Activated T-cell treated with anti-CD3 and anti-CD28 coated beads, Interleukin-2, amount 50 U/mL, for 4 hours (primary cell): ENCODE results near the gene OR10A4. TPM values are rescaled to one million over a fixed set of nuclear protein-coding genes. Genes with fewer than 3 reads are reported as not detected.
"Not testable (repeated sequence)": the region's sequence is repeated elsewhere in the genome, so short reads cannot be mapped to it uniquely, and the experiment has no call there.

Source experiments
- ATAC-seq, 2 donors: fragments of 200-7000 bp; cut with Tn5 transposase; one replicate each; pipeline ENCODE4 v1.10.0; 2021
- DNase-seq: peaks from one replicate; pipeline ENCODE4 v3.0.0-alpha.2; 2020
- H3K27me3 Mint-ChIP-seq: one replicate; pipeline ENCODE4 v1.8.0; 2021; ENCODE audit warnings: low read depth, mixed read lengths
- H3K36me3 Mint-ChIP-seq: one replicate; pipeline ENCODE4 v1.8.0; 2022; ENCODE audit warnings: mixed read lengths; ENCODE audit not compliant: insufficient read depth
- H3K4me1 Mint-ChIP-seq: one replicate; pipeline ENCODE4 v1.8.0; 2021; ENCODE audit warnings: low read depth, mixed read lengths
- H3K4me3 Mint-ChIP-seq: one replicate; pipeline ENCODE4 v1.8.0; 2021; ENCODE audit warnings: mild to moderate bottlenecking, moderate library complexity, mixed read lengths
- H3K9me3 Mint-ChIP-seq: one replicate; pipeline ENCODE4 v1.8.0; 2021; ENCODE audit warnings: mixed read lengths
- total RNA-seq, 3 donors: library from RNA; stranded (reverse); gene quantifications; one replicate each; pipeline ENCODE4 v1.2.1, GENCODE V29; 2021

The OR10A4 gene
- not detected for total RNA-seq

GRCh38 chr11:6876325-6876724 is at the start of gene OR10A4:
Gene OR10A4, plus strand, starts transcription at chr11:6876625. Its CDS starts 23 bp downstream, at chr11:6876648.
- Mint-ChIP-seq H3K4me1 (no peaks in the 10 kb centered on the region), H3K27me3 (peaks cover 13% of the 10 kb centered on the region), H3K4me3 (no peak within 1 kb of the TSS), H3K36me3 (no peaks in the 10 kb centered on the region), H3K9me3 (no peaks in the 10 kb centered on the region)
- no peak for DNase-seq
- no peak for ATAC-seq

- no peaks in the 10 kb centered on the region for H3K4me1 Mint-ChIP-seq
- no peak overlapping the region for H3K4me3 Mint-ChIP-seq
- no peaks in the 10 kb centered on the region for H3K36me3 Mint-ChIP-seq
- H3K9me3 Mint-ChIP-seq: no peaks in the 10 kb centered on the region
- DNase-seq (no peak), ATAC-seq (no peak)
- H3K27me3 Mint-ChIP-seq: peaks cover 7% of the 10 kb centered on the region
Observed at GRCh38 chr11:6828103-6828502, 48.3 kb upstream of the OR10A4 start.

- Mint-ChIP-seq H3K4me3 (no peak overlapping the region), H3K27me3 (peaks cover 5% of the 10 kb centered on the region), H3K9me3 (no peaks in the 10 kb centered on the region), H3K4me1 (no peaks in the 10 kb centered on the region), H3K36me3 (no peaks in the 10 kb centered on the region)
- DNase-seq (no peak), ATAC-seq (no peak)
Observed at GRCh38 chr11:6833356-6833755, 43.1 kb upstream of the OR10A4 start.

- Mint-ChIP-seq H3K36me3 (no peaks in the 10 kb centered on the region), H3K9me3 (no peaks in the 10 kb centered on the region), H3K4me1 (no peaks in the 10 kb centered on the region), H3K27me3 (peaks cover 2% of the 10 kb centered on the region), H3K4me3 (no peak overlapping the region)
- DNase-seq (no peak), ATAC-seq (no peak)
Observed at GRCh38 chr11:6834021-6834420, 42.4 kb upstream of the OR10A4 start.

- H3K36me3 Mint-ChIP-seq: no peaks in the 10 kb centered on the region
- no peak overlapping the region for H3K4me3 Mint-ChIP-seq
- H3K9me3 Mint-ChIP-seq: no peaks in the 10 kb centered on the region
- H3K4me1 Mint-ChIP-seq: no peaks in the 10 kb centered on the region
- ATAC-seq: no peak
- no peak for DNase-seq
- H3K27me3 Mint-ChIP-seq: peaks cover 14% of the 10 kb centered on the region
Observed at GRCh38 chr11:6841694-6842093, 34.7 kb upstream of the OR10A4 start.

- no peaks in the 10 kb centered on the region for H3K4me1 Mint-ChIP-seq
- DNase-seq: no peak
- no peak overlapping the region for H3K4me3 Mint-ChIP-seq
- H3K36me3 Mint-ChIP-seq: no peaks in the 10 kb centered on the region
- no peak for ATAC-seq
- no peaks in the 10 kb centered on the region for H3K9me3 Mint-ChIP-seq
- peaks cover 22% of the 10 kb centered on the region for H3K27me3 Mint-ChIP-seq
Observed at GRCh38 chr11:6843670-6844069, 32.8 kb upstream of the OR10A4 start.

- Mint-ChIP-seq H3K4me1 (no peaks in the 10 kb centered on the region), H3K27me3 (peaks cover 22% of the 10 kb centered on the region), H3K4me3 (no peak overlapping the region), H3K36me3 (no peaks in the 10 kb centered on the region), H3K9me3 (no peaks in the 10 kb centered on the region)
- no peak for DNase-seq
- ATAC-seq: no peak
Observed at GRCh38 chr11:6844356-6844755, 32.1 kb upstream of the OR10A4 start.

- no peaks in the 10 kb centered on the region for H3K36me3 Mint-ChIP-seq
- H3K4me3 Mint-ChIP-seq: no peak within 1 kb of the TSS
- ATAC-seq: no peak
- no peaks in the 10 kb centered on the region for H3K4me1 Mint-ChIP-seq
- no peaks in the 10 kb centered on the region for H3K9me3 Mint-ChIP-seq
- DNase-seq: no peak
- peaks cover 22% of the 10 kb centered on the region for H3K27me3 Mint-ChIP-seq
Observed at GRCh38 chr11:6845383-6845782, 31.0 kb upstream of the OR10A4 start, which contains the start of gene OR10A5. Gene OR10A5, plus strand, starts transcription at chr11:6845683. Its CDS starts 0 bp downstream, at chr11:6845683.

GRCh38 chr11:6850526-6850925 is 25.9 kb upstream of the OR10A4 start:
- Mint-ChIP-seq H3K9me3 (peaks cover 10% of the 10 kb centered on the region), H3K27me3 (peaks cover 13% of the 10 kb centered on the region), H3K4me3 (no peak overlapping the region), H3K36me3 (no peaks in the 10 kb centered on the region), H3K4me1 (no peaks in the 10 kb centered on the region)
- DNase-seq: no peak
- no peak for ATAC-seq

GRCh38 chr11:6854801-6855200 is 21.6 kb upstream of the OR10A4 start:
- not testable (repeated sequence) for H3K4me3 Mint-ChIP-seq, H3K4me1 Mint-ChIP-seq, DNase-seq, H3K36me3 Mint-ChIP-seq, H3K9me3 Mint-ChIP-seq, ATAC-seq
- H3K27me3 Mint-ChIP-seq: peaks cover 10% of the 10 kb centered on the region

GRCh38 chr11:6855971-6856541 is 20.4 kb upstream of the OR10A4 start:
- DNase-seq: no peak
- no peaks in the 10 kb centered on the region for H3K36me3 Mint-ChIP-seq
- H3K27me3 Mint-ChIP-seq: peaks cover 10% of the 10 kb centered on the region
- H3K4me3 Mint-ChIP-seq: no peak overlapping the region
- ATAC-seq: no peak
- H3K9me3 Mint-ChIP-seq: peaks cover 10% of the 10 kb centered on the region
- peaks cover 5% of the 10 kb centered on the region for H3K4me1 Mint-ChIP-seq

GRCh38 chr11:6856871-6857270 is 19.6 kb upstream of the OR10A4 start:
- no peak for DNase-seq
- no peaks in the 10 kb centered on the region for H3K36me3 Mint-ChIP-seq
- ATAC-seq: peak; percentile 84 to 91
- H3K9me3 Mint-ChIP-seq: peaks cover 5% of the 10 kb centered on the region
- H3K4me3 Mint-ChIP-seq: no peak overlapping the region
- H3K27me3 Mint-ChIP-seq: peaks cover 14% of the 10 kb centered on the region
- H3K4me1 Mint-ChIP-seq: peaks cover 5% of the 10 kb centered on the region

- no peak for ATAC-seq
- no peaks in the 10 kb centered on the region for H3K9me3 Mint-ChIP-seq
- H3K27me3 Mint-ChIP-seq: peaks cover 13% of the 10 kb centered on the region
- H3K4me1 Mint-ChIP-seq: no peaks in the 10 kb centered on the region
- no peaks in the 10 kb centered on the region for H3K36me3 Mint-ChIP-seq
- DNase-seq: no peak
- H3K4me3 Mint-ChIP-seq: no peak within 1 kb of the TSS
Observed at GRCh38 chr11:6862961-6863360, 13.5 kb upstream of the OR10A4 start, which contains the start of gene OR10A2. Gene OR10A2, plus strand, starts transcription at chr11:6863057. Its CDS starts 6,698 bp downstream, at chr11:6869755.

- H3K9me3 Mint-ChIP-seq: no peaks in the 10 kb centered on the region
- no peak overlapping the region for H3K4me3 Mint-ChIP-seq
- no peak for DNase-seq
- ATAC-seq: no peak
- no peaks in the 10 kb centered on the region for H3K4me1 Mint-ChIP-seq
- peaks cover 12% of the 10 kb centered on the region for H3K27me3 Mint-ChIP-seq
- H3K36me3 Mint-ChIP-seq: no peaks in the 10 kb centered on the region
Observed at GRCh38 chr11:6864438-6864837, 12.0 kb upstream of the OR10A4 start.

- Mint-ChIP-seq H3K4me3 (no peak overlapping the region), H3K36me3 (no peaks in the 10 kb centered on the region), H3K9me3 (no peaks in the 10 kb centered on the region), H3K27me3 (peaks cover 7% of the 10 kb centered on the region), H3K4me1 (no peaks in the 10 kb centered on the region)
- DNase-seq: no peak
- no peak for ATAC-seq
Observed at GRCh38 chr11:6871278-6871677, 5.1 kb upstream of the OR10A4 start.
